ENCODE measurements around the gene ZNF76. TPM values are rescaled to one million over a fixed set of nuclear protein-coding genes. Genes with fewer than 3 reads are reported as not detected.

Gene ZNF76
- total and polyA plus RNA-seq, 2 of the 13 experiments (the other 11 are each of a cell fraction or from before 2014, with no cell fraction given), result 13.2 to 26.4 TPM

DNA sequence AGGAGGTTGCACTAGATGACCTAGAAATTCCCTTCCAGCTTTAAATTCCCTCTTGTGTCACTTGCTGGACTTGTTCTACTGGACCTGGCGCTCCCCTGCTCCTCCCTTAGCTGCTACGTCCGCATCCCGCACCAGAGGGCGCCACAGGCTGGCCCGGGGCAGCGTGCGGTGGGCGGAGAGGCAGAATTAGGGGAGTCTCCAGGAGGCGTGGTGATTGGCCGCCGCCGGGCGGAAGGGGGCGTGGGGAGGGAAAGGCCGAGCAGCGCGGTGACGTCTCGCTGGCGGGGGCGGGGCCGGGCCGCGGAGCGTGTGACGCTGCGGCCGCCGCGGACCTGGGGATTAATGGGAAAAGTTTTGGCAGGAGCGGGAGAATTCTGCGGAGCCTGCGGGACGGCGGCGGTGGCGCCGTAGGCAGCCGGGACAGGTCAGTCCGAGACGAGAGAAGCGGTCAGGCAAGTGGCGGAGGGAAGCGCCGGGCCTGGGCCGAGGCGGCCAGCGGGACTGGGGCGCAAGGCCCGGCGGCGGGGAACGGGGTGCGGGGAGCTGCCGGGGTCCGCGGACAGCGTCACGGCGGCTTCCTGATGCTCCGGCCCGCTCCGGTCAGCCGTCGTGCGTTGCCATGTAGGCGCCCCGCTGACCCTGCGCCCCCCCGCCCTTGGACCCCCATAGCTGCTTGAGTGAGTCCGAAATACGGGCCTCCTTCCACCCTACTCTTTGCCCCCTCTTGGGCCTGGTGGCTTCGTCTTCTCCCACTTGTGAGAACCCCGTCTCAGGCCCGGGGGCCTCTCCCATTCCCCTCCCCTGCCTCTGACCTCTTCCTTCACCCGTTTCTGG, 82.9 kb downstream of the ZNF76 start, which contains the start of gene PPARD (continued):
- TF ChIP-seq, protein P1, sequence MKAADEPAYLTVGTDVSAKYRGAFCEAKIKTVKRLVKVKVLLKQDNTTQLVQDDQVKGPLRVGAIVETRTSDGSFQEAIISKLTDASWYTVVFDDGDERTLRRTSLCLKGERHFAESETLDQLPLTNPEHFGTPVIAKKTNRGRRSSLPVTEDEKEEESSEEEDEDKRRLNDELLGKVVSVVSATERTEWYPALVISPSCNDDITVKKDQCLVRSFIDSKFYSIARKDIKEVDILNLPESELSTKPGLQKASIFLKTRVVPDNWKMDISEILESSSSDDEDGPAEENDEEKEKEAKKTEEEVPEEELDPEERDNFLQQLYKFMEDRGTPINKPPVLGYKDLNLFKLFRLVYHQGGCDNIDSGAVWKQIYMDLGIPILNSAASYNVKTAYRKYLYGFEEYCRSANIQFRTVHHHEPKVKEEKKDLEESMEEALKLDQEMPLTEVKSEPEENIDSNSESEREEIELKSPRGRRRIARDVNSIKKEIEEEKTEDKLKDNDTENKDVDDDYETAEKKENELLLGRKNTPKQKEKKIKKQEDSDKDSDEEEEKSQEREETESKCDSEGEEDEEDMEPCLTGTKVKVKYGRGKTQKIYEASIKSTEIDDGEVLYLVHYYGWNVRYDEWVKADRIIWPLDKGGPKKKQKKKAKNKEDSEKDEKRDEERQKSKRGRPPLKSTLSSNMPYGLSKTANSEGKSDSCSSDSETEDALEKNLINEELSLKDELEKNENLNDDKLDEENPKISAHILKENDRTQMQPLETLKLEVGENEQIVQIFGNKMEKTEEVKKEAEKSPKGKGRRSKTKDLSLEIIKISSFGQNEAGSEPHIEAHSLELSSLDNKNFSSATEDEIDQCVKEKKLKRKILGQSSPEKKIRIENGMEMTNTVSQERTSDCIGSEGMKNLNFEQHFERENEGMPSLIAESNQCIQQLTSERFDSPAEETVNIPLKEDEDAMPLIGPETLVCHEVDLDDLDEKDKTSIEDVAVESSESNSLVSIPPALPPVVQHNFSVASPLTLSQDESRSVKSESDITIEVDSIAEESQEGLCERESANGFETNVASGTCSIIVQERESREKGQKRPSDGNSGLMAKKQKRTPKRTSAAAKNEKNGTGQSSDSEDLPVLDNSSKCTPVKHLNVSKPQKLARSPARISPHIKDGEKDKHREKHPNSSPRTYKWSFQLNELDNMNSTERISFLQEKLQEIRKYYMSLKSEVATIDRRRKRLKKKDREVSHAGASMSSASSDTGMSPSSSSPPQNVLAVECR (CRISPR knock-in tag; IDR thresholded peaks at IDR 0.05; ENCODE audit: borderline replicate concordance), result peak; percentile 88
- TF ChIP-seq ZNF550 (CRISPR knock-in tag; IDR thresholded peaks at IDR 0.05; ENCODE audit: borderline replicate concordance) (no peak), HCFC1 (IDR thresholded peaks at IDR 0.05; ENCODE audit: low read depth, low read length) (no peak), DNMT3B (CRISPR knock-in tag; conservative IDR thresholded peaks at IDR 0.05) (no peak), IRX3 (CRISPR knock-in tag; IDR thresholded peaks at IDR 0.05; ENCODE audit: borderline replicate concordance, low read depth) (peak; percentile 50; the same call in 1 of the 2 replicates), MAFF (IDR thresholded peaks at IDR 0.05; ENCODE audit: low read depth, low read length) (0 out of 2 replicates have a peak, but pooled peaks have one; percentile 4), EED (CRISPR knock-in tag; IDR thresholded peaks at IDR 0.05) (peak; percentile 91), ZNF564 (CRISPR knock-in tag; IDR thresholded peaks at IDR 0.05) (no peak), ATF7 (IDR thresholded peaks at IDR 0.05) (no peak; the same call in 1 of the 2 replicates), ATF7 (CRISPR knock-in tag; IDR thresholded peaks at IDR 0.05) (no peak; the same call in 1 of the 2 replicates), HOXA3 (CRISPR knock-in tag; IDR thresholded peaks at IDR 0.05) (peak; percentile 84), ZNF430 (CRISPR knock-in tag; IDR thresholded peaks at IDR 0.05) (no peak), YEATS2 (CRISPR knock-in tag; IDR thresholded peaks at IDR 0.05; ENCODE audit: borderline replicate concordance) (peak; percentile 89; the same call in 1 of the 2 replicates), GPN1 (CRISPR knock-in tag; IDR thresholded peaks at IDR 0.05; ENCODE audit: borderline replicate concordance) (no peak)
- TF ChIP-seq, protein P2, sequence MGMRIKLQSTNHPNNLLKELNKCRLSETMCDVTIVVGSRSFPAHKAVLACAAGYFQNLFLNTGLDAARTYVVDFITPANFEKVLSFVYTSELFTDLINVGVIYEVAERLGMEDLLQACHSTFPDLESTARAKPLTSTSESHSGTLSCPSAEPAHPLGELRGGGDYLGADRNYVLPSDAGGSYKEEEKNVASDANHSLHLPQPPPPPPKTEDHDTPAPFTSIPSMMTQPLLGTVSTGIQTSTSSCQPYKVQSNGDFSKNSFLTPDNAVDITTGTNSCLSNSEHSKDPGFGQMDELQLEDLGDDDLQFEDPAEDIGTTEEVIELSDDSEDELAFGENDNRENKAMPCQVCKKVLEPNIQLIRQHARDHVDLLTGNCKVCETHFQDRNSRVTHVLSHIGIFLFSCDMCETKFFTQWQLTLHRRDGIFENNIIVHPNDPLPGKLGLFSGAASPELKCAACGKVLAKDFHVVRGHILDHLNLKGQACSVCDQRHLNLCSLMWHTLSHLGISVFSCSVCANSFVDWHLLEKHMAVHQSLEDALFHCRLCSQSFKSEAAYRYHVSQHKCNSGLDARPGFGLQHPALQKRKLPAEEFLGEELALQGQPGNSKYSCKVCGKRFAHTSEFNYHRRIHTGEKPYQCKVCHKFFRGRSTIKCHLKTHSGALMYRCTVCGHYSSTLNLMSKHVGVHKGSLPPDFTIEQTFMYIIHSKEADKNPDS (CRISPR knock-in tag; IDR thresholded peaks at IDR 0.05), result no peak
- TF ChIP-seq, protein P3, sequence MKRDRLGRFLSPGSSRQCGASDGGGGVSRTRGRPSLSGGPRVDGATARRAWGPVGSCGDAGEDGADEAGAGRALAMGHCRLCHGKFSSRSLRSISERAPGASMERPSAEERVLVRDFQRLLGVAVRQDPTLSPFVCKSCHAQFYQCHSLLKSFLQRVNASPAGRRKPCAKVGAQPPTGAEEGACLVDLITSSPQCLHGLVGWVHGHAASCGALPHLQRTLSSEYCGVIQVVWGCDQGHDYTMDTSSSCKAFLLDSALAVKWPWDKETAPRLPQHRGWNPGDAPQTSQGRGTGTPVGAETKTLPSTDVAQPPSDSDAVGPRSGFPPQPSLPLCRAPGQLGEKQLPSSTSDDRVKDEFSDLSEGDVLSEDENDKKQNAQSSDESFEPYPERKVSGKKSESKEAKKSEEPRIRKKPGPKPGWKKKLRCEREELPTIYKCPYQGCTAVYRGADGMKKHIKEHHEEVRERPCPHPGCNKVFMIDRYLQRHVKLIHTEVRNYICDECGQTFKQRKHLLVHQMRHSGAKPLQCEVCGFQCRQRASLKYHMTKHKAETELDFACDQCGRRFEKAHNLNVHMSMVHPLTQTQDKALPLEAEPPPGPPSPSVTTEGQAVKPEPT (CRISPR knock-in tag; IDR thresholded peaks at IDR 0.05; ENCODE audit: low read depth), result 0 out of 2 replicates have a peak, but pooled peaks have one; percentile 26
- TF ChIP-seq, protein P4, sequence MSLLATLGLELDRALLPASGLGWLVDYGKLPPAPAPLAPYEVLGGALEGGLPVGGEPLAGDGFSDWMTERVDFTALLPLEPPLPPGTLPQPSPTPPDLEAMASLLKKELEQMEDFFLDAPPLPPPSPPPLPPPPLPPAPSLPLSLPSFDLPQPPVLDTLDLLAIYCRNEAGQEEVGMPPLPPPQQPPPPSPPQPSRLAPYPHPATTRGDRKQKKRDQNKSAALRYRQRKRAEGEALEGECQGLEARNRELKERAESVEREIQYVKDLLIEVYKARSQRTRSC (CRISPR knock-in tag; IDR thresholded peaks at IDR 0.05; ENCODE audit: low read depth), result 0 out of 2 replicates have a peak, but pooled peaks have one; percentile 77
- TF ChIP-seq, protein P5, sequence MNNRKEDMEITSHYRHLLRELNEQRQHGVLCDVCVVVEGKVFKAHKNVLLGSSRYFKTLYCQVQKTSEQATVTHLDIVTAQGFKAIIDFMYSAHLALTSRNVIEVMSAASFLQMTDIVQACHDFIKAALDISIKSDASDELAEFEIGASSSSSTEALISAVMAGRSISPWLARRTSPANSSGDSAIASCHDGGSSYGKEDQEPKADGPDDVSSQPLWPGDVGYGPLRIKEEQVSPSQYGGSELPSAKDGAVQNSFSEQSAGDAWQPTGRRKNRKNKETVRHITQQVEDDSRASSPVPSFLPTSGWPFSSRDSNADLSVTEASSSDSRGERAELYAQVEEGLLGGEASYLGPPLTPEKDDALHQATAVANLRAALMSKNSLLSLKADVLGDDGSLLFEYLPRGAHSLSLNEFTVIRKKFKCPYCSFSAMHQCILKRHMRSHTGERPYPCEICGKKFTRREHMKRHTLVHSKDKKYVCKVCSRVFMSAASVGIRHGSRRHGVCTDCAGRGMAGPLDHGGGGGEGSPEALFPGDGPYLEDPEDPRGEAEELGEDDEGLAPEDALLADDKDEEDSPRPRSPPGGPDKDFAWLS (CRISPR knock-in tag; IDR thresholded peaks at IDR 0.05; ENCODE audit: borderline replicate concordance), result no peak
